ENCODE data around the gene EHD4. TPM values are rescaled to one million over a fixed set of nuclear protein-coding genes. Genes with fewer than 3 reads are reported as not detected.

The EHD4 gene
- total RNA-seq, 1 donor from 2014 or later: 30.2 TPM

GRCh38 chr15:42012928-42013482 is 40.6 kb upstream of the EHD4 start:
- no peak overlapping the region for H3K4me3 ChIP-seq (ENCODE audit: low read depth, low read length)
- no peak for DNase-seq (ENCODE audit: low read depth)
- no peak for TF ChIP-seq CTCF (conservative IDR thresholded peaks at IDR 0.05; ENCODE audit: low read depth, low read length)

GRCh38 chr15:42012241-42012640 is 39.9 kb upstream of the EHD4 start:
- no peak for DNase-seq (ENCODE audit: low read depth)
- TF ChIP-seq CTCF (conservative IDR thresholded peaks at IDR 0.05; ENCODE audit: low read depth, low read length): no peak

GRCh38 chr15:42011074-42011473 is 38.7 kb upstream of the EHD4 start:
- H3K4me3 ChIP-seq (ENCODE audit: low read depth, low read length): no peak overlapping the region
- TF ChIP-seq CTCF (conservative IDR thresholded peaks at IDR 0.05; ENCODE audit: low read depth, low read length): no peak
- DNase-seq (ENCODE audit: low read depth): no peak

More at GRCh38 chr15:42012241-42012640, 39.9 kb upstream of the EHD4 start:
- H3K4me3 ChIP-seq (ENCODE audit: low read depth, low read length): no peak overlapping the region

- no peak overlapping the region for H3K4me3 ChIP-seq (ENCODE audit: low read depth, low read length)
- peak; percentile 20 for DNase-seq (ENCODE audit: low read depth)
- no peak for TF ChIP-seq CTCF (conservative IDR thresholded peaks at IDR 0.05; ENCODE audit: low read depth, low read length)
Observed at GRCh38 chr15:42010434-42010833, 38.1 kb upstream of the EHD4 start.

- no peak for TF ChIP-seq CTCF (conservative IDR thresholded peaks at IDR 0.05; ENCODE audit: low read depth, low read length)
Observed at GRCh38 chr15:42009474-42009873, 37.1 kb upstream of the EHD4 start.

GRCh38 chr15:42009022-42009421 is 36.7 kb upstream of the EHD4 start:
- no peak for DNase-seq (ENCODE audit: low read depth)
- H3K4me3 ChIP-seq (ENCODE audit: low read depth, low read length): no peak overlapping the region
- no peak for TF ChIP-seq CTCF (conservative IDR thresholded peaks at IDR 0.05; ENCODE audit: low read depth, low read length)

More at GRCh38 chr15:42009474-42009873, 37.1 kb upstream of the EHD4 start:
- no peak for DNase-seq (ENCODE audit: low read depth)
- H3K4me3 ChIP-seq (ENCODE audit: low read depth, low read length): no peak overlapping the region

GRCh38 chr15:42007386-42007785 is 35.0 kb upstream of the EHD4 start:
- no peak overlapping the region for H3K4me3 ChIP-seq (ENCODE audit: low read depth, low read length)
- TF ChIP-seq CTCF (conservative IDR thresholded peaks at IDR 0.05; ENCODE audit: low read depth, low read length): no peak

More at GRCh38 chr15:42007386-42007785, 35.0 kb upstream of the EHD4 start:
- no peak for DNase-seq (ENCODE audit: low read depth)

Measured in epithelial cell of proximal tubule (primary cell).